Loucy (cell line): ENCODE measurements around the gene FASLG.

Experiments
- H2AFZ ChIP-seq: fragments of 200-600 bp; sonication (generic); 2 replicates; pipeline ENCODE4 v1.6.0; 2016; ENCODE audit warnings: antibody characterized with exemption, mild to moderate bottlenecking, low read length, moderate library complexity
- H3F3A ChIP-seq: fragments of 200-600 bp; 2 replicates; pipeline ENCODE4 v1.6.0; 2016; ENCODE audit warnings: antibody characterized with exemption, low read depth, mild to moderate bottlenecking
- H3K27me3 ChIP-seq: fragments of 200-600 bp; sonication (generic); 2 replicates; pipeline ENCODE4 v1.6.1; 2014; ENCODE audit warnings: low read length, mild to moderate bottlenecking; ENCODE audit not compliant: insufficient read depth, poor library complexity, severe bottlenecking
- H3K36me3 ChIP-seq: fragments of 200-600 bp; sonication (generic); 2 replicates; pipeline ENCODE4 v1.6.1; 2016; ENCODE audit warnings: low read length; ENCODE audit not compliant: insufficient read depth
- H3K4me1 ChIP-seq: fragments of 200-600 bp; sonication (generic); 2 replicates; pipeline ENCODE4 v1.5.1; 2014; ENCODE audit warnings: low read length, mild to moderate bottlenecking; ENCODE audit not compliant: insufficient read depth, poor library complexity, severe bottlenecking
- H3K4me2 ChIP-seq: fragments of 200-600 bp; sonication (generic); 2 replicates; pipeline ENCODE4 v1.6.0; 2014; ENCODE audit warnings: antibody characterized with exemption, low read length, low read depth, mild to moderate bottlenecking; ENCODE audit not compliant: poor library complexity, severe bottlenecking
- H3K4me3 ChIP-seq: fragments of 200-600 bp; sonication (generic); 2 replicates; pipeline ENCODE4 v1.5.1; 2014; ENCODE audit warnings: low read length, mild to moderate bottlenecking, mixed read lengths; ENCODE audit not compliant: poor library complexity, severe bottlenecking
- H3K79me2 ChIP-seq: fragments of 200-600 bp; sonication (generic); 2 replicates; pipeline ENCODE4 v1.6.1; 2014; ENCODE audit warnings: low read length; ENCODE audit not compliant: insufficient read depth
- H3K9ac ChIP-seq: fragments of 200-600 bp; sonication (generic); 2 replicates; pipeline ENCODE4 v1.6.0; 2014; ENCODE audit warnings: mild to moderate bottlenecking, low read depth, low read length, moderate library complexity; ENCODE audit not compliant: poor library complexity, severe bottlenecking
- H3K9me2 ChIP-seq: fragments of 200-600 bp; sonication (generic); replicated peaks from 2 replicates; pipeline ENCODE4 v1.6.1; 2016; ENCODE audit warnings: low read depth, low read length, mixed read lengths
- H3K9me3 ChIP-seq: fragments of 200-600 bp; sonication (generic); 2 replicates; pipeline ENCODE4 v1.6.1; 2014; ENCODE audit warnings: mild to moderate bottlenecking, antibody characterized with exemption, low read length, low read depth; ENCODE audit not compliant: insufficient read depth
- H4K20me1 ChIP-seq: fragments of 200-600 bp; sonication (generic); 2 replicates; pipeline ENCODE4 v1.6.0; 2014; ENCODE audit warnings: antibody characterized with exemption, low read length, mild to moderate bottlenecking; ENCODE audit not compliant: insufficient read depth, poor library complexity, severe bottlenecking
- EZH2phosphoT487 ChIP-seq: fragments of 200-600 bp; IDR thresholded peaks from 2 replicates; pipeline ENCODE4 v1.6.1; 2018; ENCODE audit warnings: antibody characterized with exemption, mild to moderate bottlenecking, moderate library complexity, borderline replicate concordance
- TF ChIP-seq, protein P1 (sequence below): fragments of 200-600 bp; sonication (generic); conservative IDR thresholded peaks from 2 replicates; pipeline ENCODE4 v1.5.1; 2014; ENCODE audit warnings: mild to moderate bottlenecking, antibody characterized with exemption, low read length

FASLG gene

DNA sequence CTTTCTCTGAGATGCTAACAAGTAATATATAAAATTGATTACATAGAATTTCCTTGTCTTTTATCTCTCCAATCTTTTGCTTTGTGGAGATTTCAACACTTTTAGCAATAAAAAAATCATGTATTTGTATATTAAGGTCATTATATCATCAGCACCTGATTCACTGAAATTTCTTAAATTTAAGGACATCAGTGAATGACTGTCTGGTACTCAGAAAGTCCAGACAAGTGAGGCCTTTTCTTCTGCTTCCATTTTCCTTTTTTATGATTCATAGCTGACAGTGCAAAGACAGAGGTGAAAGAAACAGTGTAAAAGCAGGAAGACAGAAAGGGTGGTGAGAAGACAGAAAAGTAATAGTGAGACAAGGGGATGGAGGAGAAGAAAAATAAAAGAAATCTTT lies 54.6 kb downstream of the FASLG start:
- no peaks in the 10 kb centered on the region for H3K9me2 ChIP-seq
- H3K9ac ChIP-seq: no peak overlapping the region
- no peaks in the 10 kb centered on the region for H4K20me1 ChIP-seq
- peaks cover 63% of the 10 kb centered on the region for H3K4me1 ChIP-seq
- TF ChIP-seq, protein P1, sequence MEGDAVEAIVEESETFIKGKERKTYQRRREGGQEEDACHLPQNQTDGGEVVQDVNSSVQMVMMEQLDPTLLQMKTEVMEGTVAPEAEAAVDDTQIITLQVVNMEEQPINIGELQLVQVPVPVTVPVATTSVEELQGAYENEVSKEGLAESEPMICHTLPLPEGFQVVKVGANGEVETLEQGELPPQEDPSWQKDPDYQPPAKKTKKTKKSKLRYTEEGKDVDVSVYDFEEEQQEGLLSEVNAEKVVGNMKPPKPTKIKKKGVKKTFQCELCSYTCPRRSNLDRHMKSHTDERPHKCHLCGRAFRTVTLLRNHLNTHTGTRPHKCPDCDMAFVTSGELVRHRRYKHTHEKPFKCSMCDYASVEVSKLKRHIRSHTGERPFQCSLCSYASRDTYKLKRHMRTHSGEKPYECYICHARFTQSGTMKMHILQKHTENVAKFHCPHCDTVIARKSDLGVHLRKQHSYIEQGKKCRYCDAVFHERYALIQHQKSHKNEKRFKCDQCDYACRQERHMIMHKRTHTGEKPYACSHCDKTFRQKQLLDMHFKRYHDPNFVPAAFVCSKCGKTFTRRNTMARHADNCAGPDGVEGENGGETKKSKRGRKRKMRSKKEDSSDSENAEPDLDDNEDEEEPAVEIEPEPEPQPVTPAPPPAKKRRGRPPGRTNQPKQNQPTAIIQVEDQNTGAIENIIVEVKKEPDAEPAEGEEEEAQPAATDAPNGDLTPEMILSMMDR: no peak
- TF ChIP-seq EZH2phosphoT487: no peak
- H3K27me3 ChIP-seq: no peaks in the 10 kb centered on the region
- no peaks in the 10 kb centered on the region for H3K79me2 ChIP-seq
- H3F3A ChIP-seq: no peaks in the 10 kb centered on the region
- no peak overlapping the region for H2AFZ ChIP-seq
- no peak overlapping the region for H3K4me3 ChIP-seq
- H3K9me3 ChIP-seq: no peaks in the 10 kb centered on the region
- H3K4me2 ChIP-seq: no peak overlapping the region
- no peaks in the 10 kb centered on the region for H3K36me3 ChIP-seq
